ENCODE results near the gene MCL1.

DNA sequence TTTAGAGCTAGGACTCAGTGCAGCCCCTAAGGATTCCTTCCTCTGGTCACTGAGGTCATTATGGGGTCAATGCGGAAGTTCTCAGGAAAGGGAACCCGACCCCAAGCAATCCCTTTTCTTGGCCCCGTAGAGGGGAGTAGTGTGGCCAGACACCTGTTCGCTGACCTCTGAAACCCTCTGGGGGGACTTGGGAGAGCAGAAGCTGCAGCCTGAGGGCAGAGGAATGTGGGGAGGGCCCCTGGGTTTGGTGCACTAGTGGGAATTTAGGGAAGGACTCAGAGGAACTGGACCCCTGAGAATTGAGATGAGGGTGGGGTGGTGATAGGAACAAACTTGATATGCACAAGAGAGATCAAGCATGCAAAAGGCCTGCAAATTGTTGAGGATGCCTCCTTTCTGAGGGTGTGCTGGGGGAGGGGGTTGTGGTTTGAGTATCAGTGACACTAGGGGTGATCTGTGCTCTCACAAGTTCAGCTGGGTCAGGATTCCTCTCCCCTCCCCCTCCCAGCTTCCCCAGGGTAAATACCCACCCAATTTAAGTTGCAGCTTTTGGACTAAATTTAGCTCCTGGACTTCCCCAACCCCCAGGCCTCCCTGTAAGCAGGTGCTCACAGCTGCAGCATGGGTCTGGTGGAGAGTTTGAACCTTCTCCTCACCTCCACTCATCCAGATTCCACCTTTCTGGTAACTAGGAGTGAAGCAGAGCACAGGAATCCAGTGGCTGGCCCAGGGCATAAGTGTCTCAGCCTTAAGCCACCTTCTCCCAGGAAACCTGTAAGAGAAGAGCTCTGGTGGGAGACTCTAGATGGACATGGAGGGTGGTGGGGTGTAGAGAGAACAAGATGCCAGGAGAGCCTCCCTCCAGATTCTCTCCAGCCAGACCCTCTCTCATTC is 16.7 kb downstream of the MCL1 start:
- TF ChIP-seq, protein P1, sequence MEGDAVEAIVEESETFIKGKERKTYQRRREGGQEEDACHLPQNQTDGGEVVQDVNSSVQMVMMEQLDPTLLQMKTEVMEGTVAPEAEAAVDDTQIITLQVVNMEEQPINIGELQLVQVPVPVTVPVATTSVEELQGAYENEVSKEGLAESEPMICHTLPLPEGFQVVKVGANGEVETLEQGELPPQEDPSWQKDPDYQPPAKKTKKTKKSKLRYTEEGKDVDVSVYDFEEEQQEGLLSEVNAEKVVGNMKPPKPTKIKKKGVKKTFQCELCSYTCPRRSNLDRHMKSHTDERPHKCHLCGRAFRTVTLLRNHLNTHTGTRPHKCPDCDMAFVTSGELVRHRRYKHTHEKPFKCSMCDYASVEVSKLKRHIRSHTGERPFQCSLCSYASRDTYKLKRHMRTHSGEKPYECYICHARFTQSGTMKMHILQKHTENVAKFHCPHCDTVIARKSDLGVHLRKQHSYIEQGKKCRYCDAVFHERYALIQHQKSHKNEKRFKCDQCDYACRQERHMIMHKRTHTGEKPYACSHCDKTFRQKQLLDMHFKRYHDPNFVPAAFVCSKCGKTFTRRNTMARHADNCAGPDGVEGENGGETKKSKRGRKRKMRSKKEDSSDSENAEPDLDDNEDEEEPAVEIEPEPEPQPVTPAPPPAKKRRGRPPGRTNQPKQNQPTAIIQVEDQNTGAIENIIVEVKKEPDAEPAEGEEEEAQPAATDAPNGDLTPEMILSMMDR (IDR thresholded peaks at IDR 0.05; ENCODE audit: insufficient read depth, low read length, poor library complexity, severe bottlenecking): no peak
- TF ChIP-seq EZH2phosphoT487 (conservative IDR thresholded peaks at IDR 0.05; ENCODE audit: low read length): no peak

Measured in SU-DHL-6 (cell line).